Kidney (tissue), 14 donors: ENCODE data around the gene NOSTRIN. TPM values are rescaled to one million over a fixed set of nuclear protein-coding genes. Genes with fewer than 3 reads are reported as not detected.

Experiments used
- DNase-seq, 5 donors: peaks; one replicate each; pipeline ENCODE4 v3.0.0-alpha.2; 2013 to 2020
- FAIRE-seq: peaks from 2 replicates; lab custom pipeline; 2012; peaks lifted over from hg19 to GRCh38; lab: Jason Lieb, UNC
- H3K27ac ChIP-seq, 2 donors: one replicate each; pipeline ENCODE4 v1.7.0; 2013; ENCODE audit warnings: low read depth in 2 of 2, low read length in 2 of 2, inconsistent platforms in 1 of 2
- H3K27me3 ChIP-seq: one replicate; pipeline ENCODE4 v1.7.1; 2013; ENCODE audit warnings: low read length, inconsistent platforms; ENCODE audit not compliant: control insufficient read depth, insufficient read depth
- H3K36me3 ChIP-seq, 3 donors: one replicate each; pipeline versions ENCODE4 v1.7.0 to v1.7.1; 2013; ENCODE audit warnings: low read length in 3 of 3, control low read depth in 1 of 3, inconsistent platforms in 1 of 3; ENCODE audit not compliant: insufficient read depth in 3 of 3, control insufficient read depth in 2 of 3
- H3K4me1 ChIP-seq, 3 donors: one replicate each; pipeline versions ENCODE4 v1.7.0 to v1.7.1; 2013; ENCODE audit warnings: low read length in 3 of 3, inconsistent platforms in 1 of 3, low read depth in 1 of 3; ENCODE audit not compliant: control insufficient read depth in 2 of 3, insufficient read depth in 2 of 3
- H3K4me3 ChIP-seq, 3 donors: one replicate each; pipeline versions ENCODE4 v1.7.0 to v1.8.1; 2013; ENCODE audit warnings: low read length in 3 of 3, control low read depth in 1 of 3, inconsistent platforms in 1 of 3
- H3K9ac ChIP-seq, 3 donors: one replicate each; pipeline versions ENCODE4 v1.7.0 to v1.7.1; 2013; ENCODE audit warnings: low read length in 3 of 3, control low read depth in 1 of 3, inconsistent platforms in 1 of 3
- H3K9me3 ChIP-seq, 3 donors: one replicate each; pipeline versions ENCODE4 v1.7.0 to v1.7.1; 2013; ENCODE audit warnings: low read length in 3 of 3, control low read depth in 1 of 3, inconsistent platforms in 1 of 3; ENCODE audit not compliant: control insufficient read depth in 2 of 3, insufficient read depth in 1 of 3
- intact Hi-C: fragments of 100-400 bp; cut with DNase I; formaldehyde crosslinking; loops from one replicate; pipeline ENCODE4 v1.11.1; 2022
- polyA plus RNA-seq: library from polyadenylated mRNA; stranded (reverse); fragments of 350-450 nt; fragmentation: Illumina TruSeq; extraction: RNeasy Lipid Tissue Mini Kit (QIAGEN cat#74804); gene quantifications from one replicate; pipeline ENCODE4 v1.2.3, GENCODE V29; 2014; ENCODE audit warnings: low read depth, low replicate concordance; ENCODE audit not compliant: insufficient read depth
- total RNA-seq: library from RNA; stranded (reverse); fragmentation: NEBNext Ultra II Directional; extraction: Animal tissue kit (Norgen Biotek cat#: 25700); gene quantifications from one replicate; pipeline ENCODE4 v1.2.1, GENCODE V29; 2021
- TF ChIP-seq, protein P1 (sequence below): IDR thresholded peaks from 3 replicates; pipeline ENCODE4 v1.5.1; 2012; ENCODE audit warnings: mild to moderate bottlenecking, moderate library complexity, borderline replicate concordance; ENCODE audit not compliant: insufficient read depth; ENCODE audit errors: extremely low read depth
- donor health status: control.
- donor health status: control.
- donor health status: control.
- donor health status: control.
- donor health status: control.
- donor health status: DM: yes; HTN: yes; CAD: no.
- donor health status: Normal renal cell carcinoma (clear cell type).

Gene NOSTRIN
- total and polyA plus RNA-seq, 2 donors from 2014 or later, result 41.8 to 50.2 TPM

DNA sequence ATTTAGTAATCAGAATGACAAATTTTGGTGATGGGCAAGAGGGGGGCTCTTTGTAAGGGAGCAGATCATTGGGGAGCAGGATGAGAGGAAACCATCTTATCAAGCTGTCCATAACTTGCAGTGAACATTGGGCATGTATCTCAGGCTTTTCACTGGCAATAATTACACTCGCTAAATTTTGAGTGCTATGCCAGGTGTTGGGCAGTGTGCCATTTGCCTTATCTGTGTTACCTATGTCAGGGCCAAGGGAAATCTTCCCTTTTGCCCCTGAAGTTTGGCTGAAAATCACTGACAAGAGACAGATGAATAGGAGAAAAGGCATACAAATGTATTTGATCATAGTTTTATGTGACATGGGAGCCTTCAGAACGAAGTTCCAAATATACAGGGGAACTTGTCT, 39.0 kb downstream of the NOSTRIN start:
- TF ChIP-seq, protein P1, sequence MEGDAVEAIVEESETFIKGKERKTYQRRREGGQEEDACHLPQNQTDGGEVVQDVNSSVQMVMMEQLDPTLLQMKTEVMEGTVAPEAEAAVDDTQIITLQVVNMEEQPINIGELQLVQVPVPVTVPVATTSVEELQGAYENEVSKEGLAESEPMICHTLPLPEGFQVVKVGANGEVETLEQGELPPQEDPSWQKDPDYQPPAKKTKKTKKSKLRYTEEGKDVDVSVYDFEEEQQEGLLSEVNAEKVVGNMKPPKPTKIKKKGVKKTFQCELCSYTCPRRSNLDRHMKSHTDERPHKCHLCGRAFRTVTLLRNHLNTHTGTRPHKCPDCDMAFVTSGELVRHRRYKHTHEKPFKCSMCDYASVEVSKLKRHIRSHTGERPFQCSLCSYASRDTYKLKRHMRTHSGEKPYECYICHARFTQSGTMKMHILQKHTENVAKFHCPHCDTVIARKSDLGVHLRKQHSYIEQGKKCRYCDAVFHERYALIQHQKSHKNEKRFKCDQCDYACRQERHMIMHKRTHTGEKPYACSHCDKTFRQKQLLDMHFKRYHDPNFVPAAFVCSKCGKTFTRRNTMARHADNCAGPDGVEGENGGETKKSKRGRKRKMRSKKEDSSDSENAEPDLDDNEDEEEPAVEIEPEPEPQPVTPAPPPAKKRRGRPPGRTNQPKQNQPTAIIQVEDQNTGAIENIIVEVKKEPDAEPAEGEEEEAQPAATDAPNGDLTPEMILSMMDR, result no peak
- no peak for DNase-seq
- no peak for FAIRE-seq
- no peak overlapping the region for H3K27ac ChIP-seq
- no peaks in the 10 kb centered on the region for H3K9me3 ChIP-seq
- intact Hi-C loops, result no loop called here
- peaks cover 0 to 7% (median 0%) of the 10 kb centered on the region in 3 donors for H3K36me3 ChIP-seq
- H3K27me3 ChIP-seq, result no peaks in the 10 kb centered on the region
- no peaks in the 10 kb centered on the region for H3K4me1 ChIP-seq
- H3K4me3 ChIP-seq, result no peak overlapping the region
- no peak overlapping the region for H3K9ac ChIP-seq

DNA sequence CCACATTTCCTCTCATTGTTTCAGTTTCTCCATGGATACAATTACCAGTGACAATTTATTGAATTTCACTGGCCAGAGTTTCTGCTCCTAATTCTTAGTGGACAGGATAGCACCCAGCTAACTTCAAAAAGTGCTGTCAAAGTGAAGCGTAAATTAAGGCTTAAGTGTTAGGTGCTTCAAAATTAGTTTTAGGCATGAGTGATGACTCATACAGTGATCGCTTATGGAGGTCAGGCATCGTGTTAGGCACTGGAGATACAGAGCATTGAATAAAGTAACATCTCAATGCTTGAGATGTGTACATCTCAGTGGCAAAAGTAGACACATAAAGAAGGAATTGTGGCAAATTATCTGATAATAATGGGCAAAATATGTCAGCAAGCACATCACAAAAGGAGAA, 40.8 kb downstream of the NOSTRIN start:
- Histone ChIP-seq H3K4me3 (no peak overlapping the region), H3K36me3 (no peaks in the 10 kb centered on the region), H3K27ac (no peak overlapping the region), H3K4me1 (no peaks in the 10 kb centered on the region), H3K27me3 (no peaks in the 10 kb centered on the region), H3K9me3 (no peaks in the 10 kb centered on the region), H3K9ac (no peak overlapping the region)
- FAIRE-seq (no peak), DNase-seq (no peak)
- intact Hi-C loops, result no loop called here
- TF ChIP-seq, protein P1, result no peak

DNA sequence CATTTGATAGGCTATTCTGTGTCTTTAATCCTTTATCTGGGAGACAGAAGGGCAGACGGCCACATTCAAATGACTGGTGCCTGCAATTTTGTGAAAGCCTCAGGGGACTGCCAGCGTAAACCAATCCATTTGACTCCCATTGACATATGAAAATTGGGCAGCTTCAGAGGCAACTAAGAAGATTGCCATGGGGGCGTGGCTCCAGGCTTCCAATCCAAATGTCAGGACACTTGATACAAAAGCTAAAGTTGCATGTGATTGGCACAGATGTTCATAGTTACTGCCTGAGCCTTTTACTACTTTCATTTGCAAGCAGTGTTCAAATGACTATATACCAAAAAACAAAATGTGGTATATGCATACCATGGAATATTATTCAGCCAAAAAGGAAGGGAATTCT, 45.8 kb downstream of the NOSTRIN start:
- Histone ChIP-seq H3K36me3 (peaks cover 0 to 17% (median 3%) of the 10 kb centered on the region in 3 donors), H3K27me3 (no peaks in the 10 kb centered on the region), H3K9me3 (no peaks in the 10 kb centered on the region), H3K4me3 (no peak overlapping the region), H3K9ac (no peak overlapping the region), H3K4me1 (no peaks in the 10 kb centered on the region), H3K27ac (no peak overlapping the region)
- TF ChIP-seq, protein P1, result no peak
- intact Hi-C loops, result no loop called here
- peak in 1 of 5 donors; percentile 5 for DNase-seq
- FAIRE-seq, result no peak

DNA sequence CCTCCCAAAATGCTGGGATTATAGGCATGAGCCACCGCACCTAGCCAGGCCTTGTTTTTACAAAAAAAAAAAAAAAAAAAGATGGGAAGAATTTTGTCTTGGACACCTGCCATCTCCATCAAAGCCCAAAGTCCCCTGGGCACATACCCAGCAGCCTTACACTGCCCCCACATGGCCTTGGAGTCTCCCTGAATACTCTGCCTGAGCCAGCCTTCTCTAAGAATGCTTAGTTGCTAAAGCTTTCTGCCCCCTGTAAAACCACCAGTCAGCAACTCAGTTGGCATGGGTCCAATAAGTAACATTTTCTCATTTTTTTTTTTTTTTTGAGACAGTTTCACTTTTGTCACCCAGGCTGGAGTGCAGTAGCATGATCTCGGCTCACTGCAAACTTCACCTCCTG, 47.2 kb downstream of the NOSTRIN start:
- FAIRE-seq, result no peak
- H3K36me3 ChIP-seq, result peaks cover 0 to 17% (median 3%) of the 10 kb centered on the region in 3 donors
- no peak overlapping the region for H3K4me3 ChIP-seq
- peak in 4 of 5 donors; percentile 17 to 83 (median 33) for DNase-seq
- TF ChIP-seq, protein P1, result peak; percentile 54
- intact Hi-C loops, result no loop called here
- H3K27ac ChIP-seq, result no peak overlapping the region
- H3K9ac ChIP-seq, result no peak overlapping the region
- no peaks in the 10 kb centered on the region for H3K4me1 ChIP-seq
- no peaks in the 10 kb centered on the region for H3K27me3 ChIP-seq
- H3K9me3 ChIP-seq, result no peaks in the 10 kb centered on the region
